Vagina (tissue), 2 donors: ENCODE results near the gene DBH. TPM values are rescaled to one million over a fixed set of nuclear protein-coding genes. Genes with fewer than 3 reads are reported as not detected.

Experiments
- DNase-seq, 2 donors: peaks; one replicate each; pipeline ENCODE4 v3.0.0-alpha.2; 2017; ENCODE audit errors: extremely low spot score in 2 of 2
- H3K27ac ChIP-seq: fragments of 200-600 bp; sonication (generic); one replicate; pipeline ENCODE4 v1.5.1; 2019
- H3K27me3 ChIP-seq: fragments of 200-600 bp; sonication (generic); one replicate; pipeline ENCODE4 v1.5.1; 2019
- H3K36me3 ChIP-seq, 2 donors: fragments of 200-600 bp; sonication (generic); one replicate each; pipeline ENCODE4 v1.5.1; 2017 to 2019
- H3K4me1 ChIP-seq: fragments of 200-600 bp; sonication (generic); one replicate; pipeline ENCODE4 v1.5.1; 2019
- H3K4me3 ChIP-seq, 2 donors: fragments of 200-600 bp; sonication (generic); 1 replicate in 1 of 2; 2 replicates in 1 of 2; pipeline ENCODE4 v1.5.1; 2016 to 2019
- H3K9me3 ChIP-seq: fragments of 200-600 bp; sonication (generic); one replicate; pipeline ENCODE4 v1.5.1; 2019
- POLR2A ChIP-seq, 2 donors: fragments of 450-650 bp; IDR thresholded peaks; one replicate each; pipeline ENCODE4 v1.6.1; 2017; ENCODE audit warnings: antibody characterized with exemption in 2 of 2, mild to moderate bottlenecking in 2 of 2, moderate library complexity in 2 of 2
- POLR2AphosphoS5 ChIP-seq, 2 donors: sonication (generic); formaldehyde crosslinking; IDR thresholded peaks; one replicate each; pipeline ENCODE4 v1.9.0; 2017; ENCODE audit warnings: antibody characterized with exemption in 2 of 2, mild to moderate bottlenecking in 2 of 2, low read depth in 1 of 2; ENCODE audit not compliant: insufficient read depth in 1 of 2
- intact Hi-C: fragments of 100-400 bp; cut with DNase I; formaldehyde crosslinking; loops from one replicate; pipeline ENCODE4 v1.15.1; 2023
- total RNA-seq: library from RNA; depleted of rRNA; stranded (reverse); fragments of >200 nt; gene quantifications from one replicate; pipeline ENCODE4 v1.2.3, GENCODE V29; 2016
- TF ChIP-seq, protein P1 (sequence below), 3 experiments: fragments of 450-650 bp in 2 of 3; fragments of 200-600 bp in 1 of 3; sonication (generic) in 1 of 3; IDR thresholded peaks; one replicate each; pipeline ENCODE4 v1.5.1; 2017 to 2019; ENCODE audit warnings: antibody characterized with exemption in 3 of 3, mild to moderate bottlenecking in 2 of 3, moderate library complexity in 2 of 3

DBH gene
- total RNA-seq, 1 donor from 2014 or later, result 12.0 TPM

DNA sequence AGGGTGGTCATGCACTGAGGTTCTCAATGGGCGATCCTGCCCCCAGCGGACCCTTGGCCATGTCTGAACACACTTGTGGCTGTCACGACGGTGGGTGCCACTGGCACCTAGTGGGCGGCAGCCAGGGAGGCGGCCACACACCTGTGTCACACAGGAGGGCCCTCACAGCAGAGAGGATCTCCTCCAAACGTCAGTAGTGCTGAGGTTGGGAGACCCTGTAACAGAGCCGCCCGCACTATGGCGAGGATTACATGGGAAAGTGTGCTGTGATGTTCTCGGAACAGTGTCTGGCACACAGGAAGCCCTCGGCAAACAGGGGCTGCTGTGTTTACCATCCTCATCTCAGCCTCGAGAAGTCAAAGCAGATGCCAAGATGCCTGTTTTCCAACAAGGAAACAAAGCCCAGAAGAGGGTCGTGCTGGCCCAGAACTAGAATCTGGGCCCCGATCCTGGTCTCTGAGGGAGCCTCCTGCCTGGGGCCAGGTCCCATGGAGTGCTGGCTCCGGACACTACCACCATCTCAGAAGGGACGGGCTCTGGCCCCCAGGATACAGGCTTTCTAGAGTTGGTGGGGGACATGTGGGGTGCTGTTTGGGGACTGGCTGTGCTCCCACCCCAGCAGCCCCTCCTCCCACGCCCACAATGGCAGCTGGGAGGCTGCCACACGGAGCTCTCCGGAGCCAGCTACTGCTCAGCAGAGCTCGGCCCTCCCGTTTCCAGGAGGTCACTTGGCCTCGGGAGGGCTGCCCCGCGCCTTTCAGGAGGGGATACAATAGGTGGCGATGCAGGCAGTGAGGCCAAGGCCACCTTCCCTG is 48.2 kb downstream of the DBH start:
- TF ChIP-seq, protein P1, sequence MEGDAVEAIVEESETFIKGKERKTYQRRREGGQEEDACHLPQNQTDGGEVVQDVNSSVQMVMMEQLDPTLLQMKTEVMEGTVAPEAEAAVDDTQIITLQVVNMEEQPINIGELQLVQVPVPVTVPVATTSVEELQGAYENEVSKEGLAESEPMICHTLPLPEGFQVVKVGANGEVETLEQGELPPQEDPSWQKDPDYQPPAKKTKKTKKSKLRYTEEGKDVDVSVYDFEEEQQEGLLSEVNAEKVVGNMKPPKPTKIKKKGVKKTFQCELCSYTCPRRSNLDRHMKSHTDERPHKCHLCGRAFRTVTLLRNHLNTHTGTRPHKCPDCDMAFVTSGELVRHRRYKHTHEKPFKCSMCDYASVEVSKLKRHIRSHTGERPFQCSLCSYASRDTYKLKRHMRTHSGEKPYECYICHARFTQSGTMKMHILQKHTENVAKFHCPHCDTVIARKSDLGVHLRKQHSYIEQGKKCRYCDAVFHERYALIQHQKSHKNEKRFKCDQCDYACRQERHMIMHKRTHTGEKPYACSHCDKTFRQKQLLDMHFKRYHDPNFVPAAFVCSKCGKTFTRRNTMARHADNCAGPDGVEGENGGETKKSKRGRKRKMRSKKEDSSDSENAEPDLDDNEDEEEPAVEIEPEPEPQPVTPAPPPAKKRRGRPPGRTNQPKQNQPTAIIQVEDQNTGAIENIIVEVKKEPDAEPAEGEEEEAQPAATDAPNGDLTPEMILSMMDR (IDR thresholded peaks at IDR 0.05), result no peak
- TF ChIP-seq POLR2A (IDR thresholded peaks at IDR 0.05) (no peak), POLR2AphosphoS5 (IDR thresholded peaks at IDR 0.05; ENCODE audit: insufficient read depth in 1 of 2, low read depth in 1 of 2) (no peak)
- no peaks in the 10 kb centered on the region for H3K36me3 ChIP-seq
- intact Hi-C loops, result no loop called here
- H3K4me3 ChIP-seq, result no peak overlapping the region
- no peak overlapping the region for H3K27ac ChIP-seq
- H3K27me3 ChIP-seq, result no peaks in the 10 kb centered on the region
- peaks cover 14% of the 10 kb centered on the region for H3K4me1 ChIP-seq
- no peaks in the 10 kb centered on the region for H3K9me3 ChIP-seq
- no peak for DNase-seq

DNA sequence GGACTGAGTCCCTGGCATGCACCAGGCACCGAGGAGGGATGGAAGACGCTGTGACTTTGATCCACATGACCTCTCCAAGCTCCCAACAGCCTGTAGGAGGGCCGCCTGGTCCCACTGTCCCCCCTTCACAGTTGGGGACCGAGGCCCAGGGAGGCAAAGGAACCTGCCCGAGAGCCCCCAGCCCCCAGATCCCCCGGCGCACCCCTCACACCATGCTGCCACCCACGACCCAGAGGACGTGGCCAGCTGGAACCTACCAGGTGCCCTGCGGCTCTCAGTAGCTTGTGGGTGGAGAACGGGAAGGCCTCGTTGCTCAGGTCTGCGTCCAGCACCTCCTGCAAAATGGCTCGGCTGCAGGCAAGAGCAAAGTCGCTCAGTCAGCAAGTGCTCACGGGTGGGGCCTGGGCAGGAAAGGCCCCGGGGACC is 48.8 kb downstream of the DBH start:
- TF ChIP-seq, protein P1 (IDR thresholded peaks at IDR 0.05), result no peak
- TF ChIP-seq POLR2AphosphoS5 (IDR thresholded peaks at IDR 0.05; ENCODE audit: insufficient read depth in 1 of 2, low read depth in 1 of 2) (no peak), POLR2A (IDR thresholded peaks at IDR 0.05) (no peak)
- intact Hi-C loops, result no loop called here
- H3K27ac ChIP-seq, result no peak overlapping the region

DNA sequence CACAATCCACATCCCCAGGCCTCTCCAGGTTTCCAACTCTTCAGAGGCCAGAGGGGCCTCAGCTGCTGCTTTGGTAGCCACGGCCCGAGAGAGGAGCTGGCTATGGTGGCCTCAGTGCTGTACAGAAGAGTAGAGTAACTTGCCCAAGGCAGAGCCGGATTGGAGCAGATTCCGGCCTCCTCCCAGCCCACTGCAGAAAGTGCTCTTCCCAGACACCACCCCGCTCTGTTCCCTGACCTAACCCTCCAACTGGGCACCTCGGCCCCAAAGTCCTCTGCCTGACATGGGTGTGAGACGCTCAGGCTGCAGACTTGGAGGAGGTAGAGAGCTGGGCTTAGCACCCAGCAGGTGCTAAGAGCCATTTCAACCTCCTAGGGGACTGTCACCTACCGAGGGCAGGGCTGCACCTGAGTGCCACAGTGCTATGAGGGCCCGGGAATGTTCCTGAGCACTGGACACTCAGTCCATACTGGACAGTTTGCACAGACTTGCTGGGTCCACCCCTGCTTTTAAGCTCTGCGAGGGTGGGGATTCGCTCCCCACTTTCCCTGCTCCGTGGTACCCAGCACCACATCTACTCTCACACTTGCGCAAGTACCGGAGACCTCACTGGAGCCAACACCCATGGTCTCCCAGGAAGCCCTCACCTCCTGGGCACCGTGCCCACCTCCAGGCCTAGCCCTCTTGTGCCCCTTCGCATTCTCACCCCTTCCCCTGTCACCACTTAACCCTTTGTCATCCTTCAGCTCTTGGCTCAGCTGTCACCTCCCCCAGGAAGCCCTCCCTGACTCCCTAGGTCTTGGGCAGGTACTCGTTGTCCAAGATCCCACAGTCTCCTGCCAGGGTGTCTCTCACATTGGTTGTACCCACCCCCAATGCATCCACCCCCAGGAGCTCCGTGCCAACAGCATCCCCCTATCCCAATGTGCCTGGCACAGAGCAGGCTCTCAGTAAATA is 49.8 kb downstream of the DBH start:
- Histone ChIP-seq H3K4me3 (no peak overlapping the region), H3K4me1 (peaks cover 10% of the 10 kb centered on the region), H3K27me3 (no peaks in the 10 kb centered on the region), H3K36me3 (no peaks in the 10 kb centered on the region), H3K27ac (no peak overlapping the region), H3K9me3 (no peaks in the 10 kb centered on the region)
- intact Hi-C loops, result no loop called here
- no peak for DNase-seq
- no peak for TF ChIP-seq POLR2A (IDR thresholded peaks at IDR 0.05)
- no peak for TF ChIP-seq POLR2AphosphoS5 (IDR thresholded peaks at IDR 0.05; ENCODE audit: insufficient read depth in 1 of 2, low read depth in 1 of 2)
- TF ChIP-seq, protein P1 (IDR thresholded peaks at IDR 0.05), result no peak

More for the DNA sequence above, 48.8 kb downstream of the DBH start:
- Histone ChIP-seq H3K4me3 (no peak overlapping the region), H3K4me1 (peaks cover 10% of the 10 kb centered on the region), H3K9me3 (no peaks in the 10 kb centered on the region), H3K36me3 (no peaks in the 10 kb centered on the region), H3K27me3 (no peaks in the 10 kb centered on the region)
- DNase-seq, result no peak

DNA sequence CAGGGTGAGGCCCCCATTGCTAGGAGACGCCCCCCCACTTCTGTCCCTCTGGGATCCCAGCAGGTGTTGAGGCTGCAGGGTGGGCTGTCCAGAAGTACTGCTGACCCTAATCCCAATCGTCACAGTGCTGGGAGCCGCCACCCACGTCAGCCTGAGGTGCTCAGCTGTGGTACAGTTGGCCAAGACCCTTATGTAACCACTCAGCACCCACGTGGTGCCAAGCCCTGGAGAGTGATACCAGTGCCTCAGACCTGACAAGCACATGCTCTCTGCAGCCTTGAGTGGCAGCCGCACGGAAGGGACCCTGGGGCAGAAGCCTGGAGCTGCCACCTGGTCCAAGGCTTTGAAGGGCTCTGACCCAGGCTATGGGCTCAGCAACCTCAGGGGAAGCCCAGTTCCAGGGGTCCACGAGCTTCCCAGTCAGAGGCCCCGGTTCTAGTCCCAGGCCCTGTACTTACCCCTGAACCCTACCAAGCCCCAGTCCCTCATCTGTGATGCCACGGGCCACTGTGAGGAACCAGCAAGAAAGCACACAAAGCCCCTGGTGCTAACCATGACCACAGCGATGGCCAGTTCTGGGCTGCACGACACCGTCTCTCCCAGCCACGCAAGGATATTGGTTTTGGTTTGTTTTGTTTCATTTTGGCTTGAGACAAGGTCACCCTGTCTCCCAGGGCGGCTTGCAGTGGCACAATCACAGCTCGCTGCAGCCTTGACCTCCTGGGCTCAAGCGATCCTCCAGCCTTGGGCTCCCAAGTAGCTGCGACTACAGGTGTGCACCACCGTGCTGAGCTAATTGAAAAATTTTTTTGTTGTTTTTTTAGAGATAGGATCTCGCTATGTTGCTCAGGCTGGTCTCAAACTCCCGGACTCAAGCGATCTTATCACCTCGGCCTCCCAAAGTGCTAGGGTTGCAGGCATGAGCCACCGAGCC is 50.7 kb downstream of the DBH start:
- Histone ChIP-seq H3K27me3 (no peaks in the 10 kb centered on the region), H3K27ac (no peak overlapping the region), H3K36me3 (no peaks in the 10 kb centered on the region), H3K9me3 (no peaks in the 10 kb centered on the region), H3K4me3 (no peak overlapping the region), H3K4me1 (peaks cover 10% of the 10 kb centered on the region)
- intact Hi-C loops, result no loop called here
- DNase-seq, result no peak
- no peak for TF ChIP-seq POLR2AphosphoS5 (IDR thresholded peaks at IDR 0.05; ENCODE audit: insufficient read depth in 1 of 2, low read depth in 1 of 2)
- TF ChIP-seq, protein P1 (IDR thresholded peaks at IDR 0.05), result no peak
- no peak for TF ChIP-seq POLR2A (IDR thresholded peaks at IDR 0.05)
